HG02678 (cell line): Measurements from ENCODE around the gene UTP14A.

Source experiments
- ATAC-seq: cut with Tn5 transposase; IDR thresholded peaks from one replicate; pipeline ENCODE4 v1.9.1; 2021; ENCODE audit warnings: mild to moderate bottlenecking, moderate library complexity; ENCODE audit not compliant: unreplicated experiment

UTP14A gene

GRCh38 chrX:129945131-129945530, 39.2 kb downstream of the UTP14A start:
- ATAC-seq: no peak

GRCh38 chrX:129953334-129953648, 47.3 kb downstream of the UTP14A start:
- no peak for ATAC-seq

GRCh38 chrX:129953881-129954280, 47.9 kb downstream of the UTP14A start:
- ATAC-seq: no peak

- ATAC-seq: no peak
Measured at GRCh38 chrX:129954804-129955203, 48.8 kb downstream of the UTP14A start.

- ATAC-seq: no peak
Measured at GRCh38 chrX:129955682-129956081, 49.7 kb downstream of the UTP14A start.

- no peak for ATAC-seq
Measured at GRCh38 chrX:129956145-129956544, 50.2 kb downstream of the UTP14A start.

GRCh38 chrX:129956765-129957164, 50.8 kb downstream of the UTP14A start:
- no peak for ATAC-seq

- peak; percentile 73 for ATAC-seq
Measured at GRCh38 chrX:129957241-129958082, 51.5 kb downstream of the UTP14A start.

GRCh38 chrX:129958083-129958465, 52.1 kb downstream of the UTP14A start:
- ATAC-seq: no peak

GRCh38 chrX:129958814-129959492, 53.0 kb downstream of the UTP14A start:
- no peak for ATAC-seq

GRCh38 chrX:129959493-129959832, 53.5 kb downstream of the UTP14A start:
- ATAC-seq: no peak

- peak; percentile 88 for ATAC-seq
Measured at GRCh38 chrX:129961180-129962083, 55.5 kb downstream of the UTP14A start.

GRCh38 chrX:129963729-129964128, 57.8 kb downstream of the UTP14A start:
- no peak for ATAC-seq

- ATAC-seq: no peak
Measured at GRCh38 chrX:129965166-129965565, 59.2 kb downstream of the UTP14A start.

- no peak for ATAC-seq
Measured at GRCh38 chrX:129968968-129969367, 63.0 kb downstream of the UTP14A start.

GRCh38 chrX:129976441-129976840, 70.5 kb downstream of the UTP14A start:
- ATAC-seq: no peak
